OCI-LY7 (cell line): ENCODE data around the gene PRKAA1. TPM values are rescaled to one million over a fixed set of nuclear protein-coding genes. Genes with fewer than 3 reads are reported as not detected.
"Not testable (repeated sequence)": the region's sequence is repeated elsewhere in the genome, so short reads cannot be mapped to it uniquely, and the experiment has no call there.

Source experiments
- BruUV-seq: library from RNA; stranded (reverse); fragments of 400-500 nt; replicated peaks from 2 replicates; lab custom pipeline; 2021; lab: Mats Ljungman, UMichigan
- CTCF ChIA-PET: fragments of 300-600 bp; sonication (Branson Sonifier 250); formaldehyde crosslinking; loops from one replicate; lab custom pipeline; 2022; ENCODE audit warnings: antibody characterized with exemption; ENCODE audit not compliant: unreplicated experiment; lab: Charles Lee
- POLR2A ChIA-PET: fragments of 300-600 bp; sonication (Branson Sonifier 250); formaldehyde crosslinking; loops from one replicate; lab custom pipeline; 2022; ENCODE audit warnings: antibody characterized with exemption; lab: Charles Lee
- DNase-seq: peaks from one replicate; pipeline ENCODE4 v3.0.0-alpha.2; 2015; ENCODE audit warnings: low spot score
- H2AFZ ChIP-seq: fragments of 200-600 bp; sonication (generic), shearing (Covaris generic); 2 replicates; pipeline ENCODE4 v1.6.1; 2014; ENCODE audit warnings: mild to moderate bottlenecking, antibody characterized with exemption, low read length, moderate library complexity
- H3K27ac ChIP-seq: fragments of 200-600 bp; sonication (generic); 2 replicates; pipeline ENCODE4 v1.5.1; 2014; ENCODE audit warnings: mixed run types, low read depth, mild to moderate bottlenecking, moderate library complexity, low read length, inconsistent platforms; ENCODE audit not compliant: poor library complexity, severe bottlenecking
- H3K36me3 ChIP-seq: fragments of 200-600 bp; sonication (generic); 2 replicates; pipeline ENCODE4 v1.6.1; 2014; ENCODE audit warnings: mild to moderate bottlenecking, antibody characterized with exemption, low read length, moderate library complexity, mixed read lengths; ENCODE audit not compliant: insufficient read depth
- H3K4me1 ChIP-seq: fragments of 200-600 bp; sonication (generic); 2 replicates; pipeline ENCODE4 v1.5.1; 2014; ENCODE audit warnings: mild to moderate bottlenecking, low read length; ENCODE audit not compliant: insufficient read depth, poor library complexity, severe bottlenecking
- H3K4me2 ChIP-seq: fragments of 200-600 bp; sonication (generic); 2 replicates; pipeline ENCODE4 v1.6.1; 2014; ENCODE audit warnings: mild to moderate bottlenecking, low read length
- H3K4me3 ChIP-seq: fragments of 200-600 bp; sonication (generic); 2 replicates; pipeline ENCODE4 v1.5.1; 2014; ENCODE audit warnings: mild to moderate bottlenecking, low read depth, low read length; ENCODE audit not compliant: poor library complexity, severe bottlenecking
- H3K79me2 ChIP-seq: fragments of 200-600 bp; sonication (generic); 2 replicates; pipeline ENCODE4 v1.6.1; 2016; ENCODE audit warnings: low read depth, mild to moderate bottlenecking, low read length, moderate library complexity, mixed read lengths; ENCODE audit not compliant: insufficient read depth
- H3K9me2 ChIP-seq: fragments of 200-600 bp; sonication (generic); 2 replicates; pipeline ENCODE4 v1.6.1; 2016; ENCODE audit warnings: mild to moderate bottlenecking, low read length, mixed read lengths; ENCODE audit not compliant: insufficient read depth
- H3K9me3 ChIP-seq: fragments of 200-600 bp; sonication (generic); 2 replicates; pipeline ENCODE4 v1.6.1; 2014; ENCODE audit warnings: mild to moderate bottlenecking, mixed run types, low read length, mixed read lengths
- H4K20me1 ChIP-seq: fragments of 200-600 bp; sonication (generic); 2 replicates; pipeline ENCODE4 v1.6.1; 2014; ENCODE audit warnings: mild to moderate bottlenecking, antibody characterized with exemption, low read length, moderate library complexity, mixed read lengths; ENCODE audit not compliant: insufficient read depth
- EZH2phosphoT487 ChIP-seq: fragments of 200-600 bp; sonication (generic); IDR thresholded peaks from 2 replicates; pipeline ENCODE4 v1.6.1; 2018; ENCODE audit warnings: low read depth, borderline replicate concordance, mild to moderate bottlenecking, mixed run types, antibody characterized with exemption, low read length, moderate library complexity, mixed read lengths
- intact Hi-C: fragments of 100-400 bp; cut with micrococcal nuclease; formaldehyde crosslinking; loops from one replicate; pipeline ENCODE4 v1.10.0; 2022; ENCODE audit not compliant: unreplicated experiment
- total RNA-seq, 2 experiments: library from RNA; depleted of rRNA in 1 of 2; stranded (reverse); fragments of >200 nt in 1 of 2; shearing (Covaris generic) in 1 of 2; gene quantifications; 2 replicates each; pipeline ENCODE4 v1.2.3, GENCODE V29; 2014 to 2022
- TF ChIP-seq, protein P1 (sequence below): fragments of 200-600 bp; sonication (generic); conservative IDR thresholded peaks from 2 replicates; pipeline ENCODE4 v1.5.1; 2014; ENCODE audit warnings: mild to moderate bottlenecking, antibody characterized with exemption, low read length, moderate library complexity, mixed read lengths

PRKAA1 gene
- total RNA-seq, 2 experiments from 2014 or later, result 30.0 to 47.5 TPM

- Histone ChIP-seq H3K9me3 (no peaks in the 10 kb centered on the region), H3K4me3 (peak overlapping the region; percentile 91), H3K4me1 (peaks cover 17% of the 10 kb centered on the region), H3K27ac (peak overlapping the region; percentile 79), H3K79me2 (peaks cover 69% of the 10 kb centered on the region), H3K36me3 (peaks cover 16% of the 10 kb centered on the region; the same call in 1 of the 2 replicates), H3K4me2 (peak overlapping the region; percentile 89), H4K20me1 (peaks cover 29% of the 10 kb centered on the region), H2AFZ (no peak overlapping the region), H3K9me2 (no peaks in the 10 kb centered on the region)
- DNase-seq, result peak; percentile 5
- CTCF ChIA-PET, result no interaction called here
- POLR2A ChIA-PET, result interaction anchor here (0.7 to 1.7 kb wide), 5 partner anchors 8 to 420 kb away, joined by 3 to 7 read pairs (median 3); no protein-coding TSS in a partner anchor
- BruUV-seq, result no TSS peak
- TF ChIP-seq, protein P1, sequence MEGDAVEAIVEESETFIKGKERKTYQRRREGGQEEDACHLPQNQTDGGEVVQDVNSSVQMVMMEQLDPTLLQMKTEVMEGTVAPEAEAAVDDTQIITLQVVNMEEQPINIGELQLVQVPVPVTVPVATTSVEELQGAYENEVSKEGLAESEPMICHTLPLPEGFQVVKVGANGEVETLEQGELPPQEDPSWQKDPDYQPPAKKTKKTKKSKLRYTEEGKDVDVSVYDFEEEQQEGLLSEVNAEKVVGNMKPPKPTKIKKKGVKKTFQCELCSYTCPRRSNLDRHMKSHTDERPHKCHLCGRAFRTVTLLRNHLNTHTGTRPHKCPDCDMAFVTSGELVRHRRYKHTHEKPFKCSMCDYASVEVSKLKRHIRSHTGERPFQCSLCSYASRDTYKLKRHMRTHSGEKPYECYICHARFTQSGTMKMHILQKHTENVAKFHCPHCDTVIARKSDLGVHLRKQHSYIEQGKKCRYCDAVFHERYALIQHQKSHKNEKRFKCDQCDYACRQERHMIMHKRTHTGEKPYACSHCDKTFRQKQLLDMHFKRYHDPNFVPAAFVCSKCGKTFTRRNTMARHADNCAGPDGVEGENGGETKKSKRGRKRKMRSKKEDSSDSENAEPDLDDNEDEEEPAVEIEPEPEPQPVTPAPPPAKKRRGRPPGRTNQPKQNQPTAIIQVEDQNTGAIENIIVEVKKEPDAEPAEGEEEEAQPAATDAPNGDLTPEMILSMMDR, result no peak
- no peak for TF ChIP-seq EZH2phosphoT487
- intact Hi-C loops, result no loop called here
These were observed 1.7 kb downstream of the PRKAA1 start for GRCh38 chr5:40796487-40796889.

- POLR2A ChIA-PET, H3K27ac ChIP-seq, H3K4me3 ChIP-seq, BruUV-seq, DNase-seq, H3K4me2 ChIP-seq, intact Hi-C loops, CTCF ChIA-PET, H3K9me2 ChIP-seq, H3K9me3 ChIP-seq, H2AFZ ChIP-seq: not testable (repeated sequence)
- Histone ChIP-seq H3K4me1 (peaks cover 14% of the 10 kb centered on the region), H3K79me2 (peaks cover 85% of the 10 kb centered on the region), H3K36me3 (peaks cover 20% of the 10 kb centered on the region), H4K20me1 (peaks cover 29% of the 10 kb centered on the region)
These were observed 3.3 kb downstream of the PRKAA1 start for GRCh38 chr5:40794877-40795276.

- CTCF ChIA-PET, BruUV-seq, H3K4me1 ChIP-seq: not testable (repeated sequence)
These were observed 3.8 kb downstream of the PRKAA1 start for GRCh38 chr5:40794340-40794739.

GRCh38 chr5:40792691-40793090 lies 5.5 kb downstream of the PRKAA1 start:
- H3K4me1 ChIP-seq, DNase-seq, H3K4me3 ChIP-seq, CTCF ChIA-PET, H3K27ac ChIP-seq, H3K9me3 ChIP-seq, H3K9me2 ChIP-seq, H2AFZ ChIP-seq, H3K4me2 ChIP-seq, intact Hi-C loops, BruUV-seq: not testable (repeated sequence)
- H3K36me3 ChIP-seq, result peaks cover 37% of the 10 kb centered on the region
- POLR2A ChIA-PET, result interaction anchor here (0.6 to 1.1 kb wide), 2 partner anchors 17 to 23 kb away, joined by 3 to 6 read pairs; no protein-coding TSS in a partner anchor
- peaks cover 29% of the 10 kb centered on the region for H4K20me1 ChIP-seq
- H3K79me2 ChIP-seq, result peaks cover 97% of the 10 kb centered on the region

More at GRCh38 chr5:40794340-40794739, 3.8 kb downstream of the PRKAA1 start:
- H3K27ac ChIP-seq, H2AFZ ChIP-seq, H3K4me3 ChIP-seq, H3K9me2 ChIP-seq, H3K9me3 ChIP-seq, DNase-seq, H3K4me2 ChIP-seq, intact Hi-C loops: not testable (repeated sequence)
- H3K36me3 ChIP-seq, result peaks cover 21% of the 10 kb centered on the region
- H3K79me2 ChIP-seq, result peaks cover 89% of the 10 kb centered on the region
- peaks cover 29% of the 10 kb centered on the region for H4K20me1 ChIP-seq
- POLR2A ChIA-PET, result interaction anchor here (0.6 to 0.7 kb wide), 2 partner anchors 10 to 79 kb away, joined by 3 read pairs; no protein-coding TSS in a partner anchor
